GM13976 (cell line): Measurements from ENCODE around the gene TCFL5.

Source experiments
- DNase-seq: peaks from one replicate; pipeline ENCODE4 v3.0.0; 2012; ENCODE audit warnings: low spot score
- in situ Hi-C: fragments of 300-500 bp; cut with MboI; formaldehyde crosslinking; loops from one replicate; pipeline ENCODE4 v1.12.0; 2022; ENCODE audit warnings: low sequenced_read_pairs, mixed read lengths, inconsistent platforms; ENCODE audit not compliant: unreplicated experiment
- TF ChIP-seq, protein P1 (sequence below): IDR thresholded peaks from 2 replicates; pipeline ENCODE4 v1.5.1; 2012; ENCODE audit warnings: borderline replicate concordance, mild to moderate bottlenecking; ENCODE audit not compliant: insufficient read depth; ENCODE audit errors: extremely low read depth, missing control alignments, control extremely low read depth

Gene TCFL5

DNA sequence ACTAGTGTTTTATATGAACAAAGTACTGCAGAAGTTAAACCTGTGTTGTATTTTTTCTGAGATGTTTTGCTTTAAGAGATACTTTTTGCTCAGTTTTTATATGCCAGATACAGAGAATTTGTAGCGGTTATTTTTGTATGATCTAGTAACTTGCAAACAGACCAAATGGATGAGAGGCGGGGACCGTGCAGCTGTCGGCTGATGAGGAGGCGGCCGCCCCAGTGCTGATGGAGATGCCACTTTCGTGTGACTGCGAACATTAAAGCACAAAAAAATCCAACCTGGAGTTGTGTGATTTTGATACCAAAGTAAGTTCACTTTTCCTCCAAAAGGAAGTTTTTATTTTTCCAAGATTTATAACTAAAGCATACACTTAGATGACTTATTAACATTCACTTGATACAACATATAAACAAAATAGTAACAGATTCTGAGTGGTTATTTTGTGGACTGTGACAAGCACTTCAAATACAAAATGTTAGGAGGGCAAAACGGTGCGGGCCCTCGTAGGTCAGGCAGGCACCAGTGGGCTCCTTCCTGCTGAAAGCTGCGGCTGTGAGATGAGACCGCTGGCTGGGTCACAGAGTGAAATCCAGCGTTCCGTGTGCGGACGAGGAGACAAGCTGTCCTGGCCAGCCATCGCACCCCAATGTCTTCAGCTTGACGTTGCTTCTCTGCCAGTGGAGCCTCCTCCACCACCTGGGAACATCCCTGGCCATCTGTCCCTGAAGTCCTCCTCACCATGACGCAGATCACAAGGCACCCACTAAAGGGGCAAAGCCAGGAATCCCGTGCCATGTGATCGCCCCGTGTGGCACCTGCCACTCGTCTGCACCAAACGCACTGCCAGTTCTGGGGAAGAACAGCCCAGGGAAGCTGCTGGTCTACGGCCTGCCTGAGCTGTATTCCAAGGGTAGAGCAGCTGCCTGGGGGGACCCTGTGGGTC is 61.0 kb downstream of the TCFL5 start:
- in situ Hi-C loops = no loop called here
- no peak for DNase-seq
- TF ChIP-seq, protein P1, sequence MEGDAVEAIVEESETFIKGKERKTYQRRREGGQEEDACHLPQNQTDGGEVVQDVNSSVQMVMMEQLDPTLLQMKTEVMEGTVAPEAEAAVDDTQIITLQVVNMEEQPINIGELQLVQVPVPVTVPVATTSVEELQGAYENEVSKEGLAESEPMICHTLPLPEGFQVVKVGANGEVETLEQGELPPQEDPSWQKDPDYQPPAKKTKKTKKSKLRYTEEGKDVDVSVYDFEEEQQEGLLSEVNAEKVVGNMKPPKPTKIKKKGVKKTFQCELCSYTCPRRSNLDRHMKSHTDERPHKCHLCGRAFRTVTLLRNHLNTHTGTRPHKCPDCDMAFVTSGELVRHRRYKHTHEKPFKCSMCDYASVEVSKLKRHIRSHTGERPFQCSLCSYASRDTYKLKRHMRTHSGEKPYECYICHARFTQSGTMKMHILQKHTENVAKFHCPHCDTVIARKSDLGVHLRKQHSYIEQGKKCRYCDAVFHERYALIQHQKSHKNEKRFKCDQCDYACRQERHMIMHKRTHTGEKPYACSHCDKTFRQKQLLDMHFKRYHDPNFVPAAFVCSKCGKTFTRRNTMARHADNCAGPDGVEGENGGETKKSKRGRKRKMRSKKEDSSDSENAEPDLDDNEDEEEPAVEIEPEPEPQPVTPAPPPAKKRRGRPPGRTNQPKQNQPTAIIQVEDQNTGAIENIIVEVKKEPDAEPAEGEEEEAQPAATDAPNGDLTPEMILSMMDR = no peak

GRCh38 chr20:62799873-62800272 is 61.7 kb downstream of the TCFL5 start:
- TF ChIP-seq, protein P1 = no peak
- in situ Hi-C loops = loop anchor here (25.0 kb wide), 1 partner anchor 138 kb away; no protein-coding TSS in a partner anchor
- DNase-seq = no peak

DNA sequence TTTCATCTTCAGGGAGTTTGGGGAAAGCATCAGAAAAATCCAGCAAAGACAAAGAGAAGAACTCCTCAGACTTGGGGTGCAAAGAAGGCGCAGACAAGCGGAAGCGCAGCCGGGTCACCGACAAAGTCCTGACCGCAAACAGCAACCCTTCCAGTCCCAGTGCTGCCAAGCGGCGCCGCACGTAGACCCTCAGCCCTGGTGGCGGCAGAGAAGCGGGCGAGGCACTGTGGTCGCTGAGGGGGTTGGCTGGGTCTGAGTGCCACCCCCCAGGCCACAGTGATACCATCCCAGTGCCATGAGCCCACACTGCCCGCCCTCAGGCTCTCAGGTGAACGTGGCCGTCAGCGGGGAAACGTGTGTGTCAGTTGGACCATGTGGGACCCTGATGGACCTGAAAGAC is 62.2 kb downstream of the TCFL5 start:
- DNase-seq = no peak
- TF ChIP-seq, protein P1 = no peak
- in situ Hi-C loops = loop anchor here (25.0 kb wide), 1 partner anchor 137 kb away; no protein-coding TSS in a partner anchor

DNA sequence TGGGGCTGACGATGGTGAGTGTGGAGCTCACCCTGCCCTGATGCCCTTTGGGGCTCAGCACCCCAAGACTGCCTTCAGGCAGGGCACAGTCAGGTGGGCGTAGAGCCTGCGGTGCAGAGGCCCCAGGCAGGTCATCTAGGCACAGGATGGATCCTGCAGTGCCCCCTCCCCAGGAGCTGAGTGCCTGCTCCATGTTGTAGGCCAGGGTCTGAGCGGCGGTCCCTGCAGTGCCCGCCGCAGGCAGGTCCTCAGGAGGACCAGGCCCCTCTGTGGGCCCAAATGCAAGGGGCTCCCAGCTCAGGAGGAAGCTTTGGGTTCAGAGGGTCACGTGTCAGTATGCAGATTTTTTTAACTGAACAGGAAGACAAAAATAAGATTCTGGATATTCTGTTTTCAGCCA is 62.6 kb downstream of the TCFL5 start:
- DNase-seq = no peak
- TF ChIP-seq, protein P1 = no peak
- in situ Hi-C loops = loop anchor here (25.0 kb wide), 1 partner anchor 137 kb away; no protein-coding TSS in a partner anchor

- TF ChIP-seq, protein P1 = no peak
- no peak for DNase-seq
- in situ Hi-C loops = loop anchor here (25.0 kb wide), 1 partner anchor 136 kb away; no protein-coding TSS in a partner anchor
Measured at GRCh38 chr20:62797671-62798532, 63.7 kb downstream of the TCFL5 start.
